ENCODE data around the gene PDZD2.

The PDZD2 gene

GRCh38 chr5:32018476-32019436 lies 379.8 kb downstream of the PDZD2 start:
- TF ChIP-seq CTCF (IDR thresholded peaks at IDR 0.05; ENCODE audit: low read depth, low read length, poor library complexity, severe bottlenecking) (no peak), EZH2phosphoT487 (IDR thresholded peaks at IDR 0.05; ENCODE audit: borderline replicate concordance, low read length) (no peak)
- H3K36me3 ChIP-seq (ENCODE audit: control insufficient read depth, low read length) = peaks cover 15% of the 10 kb centered on the region
- peaks cover 12% of the 10 kb centered on the region for H3F3A ChIP-seq (ENCODE audit: control insufficient read depth, insufficient read depth)
- H3K9me3 ChIP-seq (ENCODE audit: control insufficient read depth, insufficient read depth, low read length) = no peaks in the 10 kb centered on the region
- H3K27ac ChIP-seq (ENCODE audit: low read depth, low read length) = peak overlapping the region; percentile 59
- H3K4me2 ChIP-seq (ENCODE audit: low read length) = peak overlapping the region; percentile 91
- no peaks in the 10 kb centered on the region for H4K20me1 ChIP-seq (ENCODE audit: control insufficient read depth, insufficient read depth, low read depth, low read length)
- peaks cover 34% of the 10 kb centered on the region for H3K79me2 ChIP-seq (ENCODE audit: control insufficient read depth, low read length)
- no peaks in the 10 kb centered on the region for H3K9me2 ChIP-seq (replicated peaks; ENCODE audit: control insufficient read depth, low read length)
- H3K27me3 ChIP-seq (ENCODE audit: control insufficient read depth, low read length) = no peaks in the 10 kb centered on the region
- peak overlapping the region; percentile 69 for H3K4me3 ChIP-seq (ENCODE audit: low read length)
- peaks cover 70% of the 10 kb centered on the region for H3K4me1 ChIP-seq (ENCODE audit: control insufficient read depth, low read length)

GRCh38 chr5:32020271-32020670 lies 381.3 kb downstream of the PDZD2 start:
- peaks cover 11% of the 10 kb centered on the region for H3K36me3 ChIP-seq (ENCODE audit: control insufficient read depth, low read length)
- H3F3A ChIP-seq (ENCODE audit: control insufficient read depth, insufficient read depth) = peaks cover 6% of the 10 kb centered on the region
- H3K4me2 ChIP-seq (ENCODE audit: low read length) = peak overlapping the region; percentile 91
- no peaks in the 10 kb centered on the region for H4K20me1 ChIP-seq (ENCODE audit: control insufficient read depth, insufficient read depth, low read depth, low read length)
- no peaks in the 10 kb centered on the region for H3K9me2 ChIP-seq (replicated peaks; ENCODE audit: control insufficient read depth, low read length)
- H3K79me2 ChIP-seq (ENCODE audit: control insufficient read depth, low read length) = peaks cover 33% of the 10 kb centered on the region
- TF ChIP-seq CTCF (IDR thresholded peaks at IDR 0.05; ENCODE audit: low read depth, low read length, poor library complexity, severe bottlenecking) (no peak), EZH2phosphoT487 (IDR thresholded peaks at IDR 0.05; ENCODE audit: borderline replicate concordance, low read length) (no peak)
- H3K27me3 ChIP-seq (ENCODE audit: control insufficient read depth, low read length) = no peaks in the 10 kb centered on the region
- H3K27ac ChIP-seq (ENCODE audit: low read depth, low read length) = peak overlapping the region; percentile 59
- peak overlapping the region; percentile 51 for H3K4me3 ChIP-seq (ENCODE audit: low read length)
- H3K4me1 ChIP-seq (ENCODE audit: control insufficient read depth, low read length) = peaks cover 54% of the 10 kb centered on the region
- no peaks in the 10 kb centered on the region for H3K9me3 ChIP-seq (ENCODE audit: control insufficient read depth, insufficient read depth, low read length)

- Histone ChIP-seq H3K79me2 (ENCODE audit: control insufficient read depth, low read length) (peaks cover 30% of the 10 kb centered on the region), H3K4me3 (ENCODE audit: low read length) (no peak overlapping the region), H3K9me3 (ENCODE audit: control insufficient read depth, insufficient read depth, low read length) (no peaks in the 10 kb centered on the region), H4K20me1 (ENCODE audit: control insufficient read depth, insufficient read depth, low read depth, low read length) (no peaks in the 10 kb centered on the region), H3K4me2 (ENCODE audit: low read length) (peak overlapping the region; percentile 91), H3K27ac (ENCODE audit: low read depth, low read length) (0 out of 2 replicates have a peak overlapping the region, but pooled peaks have one; percentile 59), H3K9me2 (replicated peaks; ENCODE audit: control insufficient read depth, low read length) (no peaks in the 10 kb centered on the region), H3F3A (ENCODE audit: control insufficient read depth, insufficient read depth) (peaks cover 6% of the 10 kb centered on the region), H3K27me3 (ENCODE audit: control insufficient read depth, low read length) (no peaks in the 10 kb centered on the region), H3K36me3 (ENCODE audit: control insufficient read depth, low read length) (peaks cover 11% of the 10 kb centered on the region), H3K4me1 (ENCODE audit: control insufficient read depth, low read length) (peaks cover 51% of the 10 kb centered on the region)
- TF ChIP-seq CTCF (IDR thresholded peaks at IDR 0.05; ENCODE audit: low read depth, low read length, poor library complexity, severe bottlenecking) (no peak), EZH2phosphoT487 (IDR thresholded peaks at IDR 0.05; ENCODE audit: borderline replicate concordance, low read length) (no peak)
These were observed 382.0 kb downstream of the PDZD2 start for GRCh38 chr5:32020946-32021345.

Data from DOHH2 (cell line).